K562 (cell line): ENCODE measurements around the gene BEST4. TPM values are rescaled to one million over a fixed set of nuclear protein-coding genes. Genes with fewer than 3 reads are reported as not detected.
A peak's percentile ranks its signal among the peaks of the same experiment; 100 is the strongest.

ENCODE experiments used
- ATAC-seq: fragments of 200-7000 bp; cut with Tn5 transposase; 3 replicates; pipeline ENCODE4 v1.9.1; 2020; ENCODE audit warnings: moderate library complexity
- BruUV-seq: library from RNA; stranded (reverse); fragments of 400-500 nt; replicated peaks from 2 replicates; lab custom pipeline; 2021; lab: Mats Ljungman, UMichigan
- CTCF ChIA-PET: fragments of 300-600 bp; formaldehyde crosslinking; extraction: SDS; loops from one replicate; lab custom pipeline; 2021; ENCODE audit warnings: low intra/inter-chr PET ratio; lab: Yijun Ruan, JAX
- POLR2A ChIA-PET: fragments of 300-600, 350-650 bp; sonication (Branson Sonifier 250); formaldehyde crosslinking; extraction: SDS; loops from one replicate; lab custom pipeline; 2021; ENCODE audit warnings: antibody characterized with exemption, inconsistent platforms; lab: Yijun Ruan, JAX
- DNase-seq, 4 experiments: peaks; one replicate each; pipeline versions ENCODE4 v3.0.0 to v3.0.0-alpha.2; 2011 to 2018; ENCODE audit warnings: low spot score in 3 of 4, mixed read lengths in 3 of 4; ENCODE audit errors: extremely low read depth in 1 of 4
- FAIRE-seq: peaks from 2 replicates; lab custom pipeline; 2011; peaks lifted over from hg19 to GRCh38; lab: Jason Lieb, UNC
- H2AFZ ChIP-seq: 2 replicates; pipeline ENCODE4 v1.6.0; 2011; ENCODE audit warnings: low read depth, low read length, control low read depth, inconsistent platforms
- H3K27ac ChIP-seq: fragments of 200-600 bp; 3 replicates; pipeline ENCODE4 v1.8.0; 2011; ENCODE audit warnings: low read depth, mild to moderate bottlenecking, control low read depth, inconsistent platforms, low read length, moderate library complexity, mixed read lengths; ENCODE audit errors: extremely low read depth
- H3K27me3 ChIP-seq, 2 experiments: fragments of 300-600 bp in 1 of 2; 2 replicates in 1 of 2; 3 replicates in 1 of 2; pipeline versions ENCODE4 v1.6.0 to v1.8.0; 2011; ENCODE audit warnings: inconsistent platforms in 2 of 2, low read length in 2 of 2, mild to moderate bottlenecking in 1 of 2, mixed read lengths in 1 of 2, moderate library complexity in 1 of 2; ENCODE audit not compliant: control insufficient read depth in 2 of 2, insufficient read depth in 2 of 2
- H3K36me3 ChIP-seq: fragments of 300-600 bp; 3 replicates; pipeline ENCODE4 v1.8.0; 2011; ENCODE audit warnings: mild to moderate bottlenecking, low read length, inconsistent platforms; ENCODE audit not compliant: control insufficient read depth, insufficient read depth
- H3K4me1 ChIP-seq, 2 experiments: fragments of 200-600 bp in 1 of 2; replicated peaks in 1 of 2; 2 replicates in 1 of 2; 3 replicates in 1 of 2; pipeline versions ENCODE4 v1.5.1 to v1.8.0; 2011; ENCODE audit warnings: inconsistent platforms in 2 of 2, low read length in 2 of 2, mild to moderate bottlenecking in 1 of 2, mixed read lengths in 1 of 2, moderate library complexity in 1 of 2; ENCODE audit not compliant: control insufficient read depth in 2 of 2, insufficient read depth in 2 of 2
- H3K4me2 ChIP-seq: 2 replicates; pipeline ENCODE4 v1.6.1; 2011; ENCODE audit warnings: low read length, control low read depth, inconsistent platforms, mixed read lengths; ENCODE audit not compliant: insufficient read depth
- H3K4me3 ChIP-seq: fragments of 200-600 bp; sonication (generic), shearing (Covaris generic); 2 replicates; pipeline ENCODE4 v1.5.1; 2016; ENCODE audit warnings: control low read depth, inconsistent platforms
- H3K79me2 ChIP-seq: fragments of 200-600 bp; 3 replicates; pipeline ENCODE4 v1.8.0; 2011; ENCODE audit warnings: low read length, inconsistent platforms; ENCODE audit not compliant: control insufficient read depth, insufficient read depth
- H3K9ac ChIP-seq, 2 experiments: 2 replicates each; pipeline versions ENCODE4 v1.6.0 to v1.6.1; 2011; ENCODE audit warnings: low read depth in 2 of 2, low read length in 2 of 2, control low read depth in 1 of 2, inconsistent platforms in 1 of 2, mild to moderate bottlenecking in 1 of 2, mixed read lengths in 1 of 2; ENCODE audit not compliant: insufficient read depth in 1 of 2
- H3K9me1 ChIP-seq: one replicate; pipeline ENCODE4 v1.6.0; 2011; ENCODE audit warnings: inconsistent platforms, mild to moderate bottlenecking, low read length, moderate library complexity; ENCODE audit not compliant: control insufficient read depth, insufficient read depth
- H3K9me3 ChIP-seq: replicated peaks from 2 replicates; pipeline ENCODE4 v1.5.1; 2011; ENCODE audit warnings: low read depth, low read length, inconsistent platforms; ENCODE audit not compliant: control insufficient read depth, insufficient read depth
- H4K20me1 ChIP-seq: replicated peaks from 2 replicates; pipeline ENCODE4 v1.6.1; 2011; ENCODE audit warnings: low read length, inconsistent platforms, mixed read lengths; ENCODE audit not compliant: control insufficient read depth, insufficient read depth
- FOXJ2 ChIP-seq: fragments of 200-800 bp; sonication (Bioruptor generic); IDR thresholded peaks from 2 replicates; pipeline ENCODE4 v1.6.1; 2016; ENCODE audit warnings: missing genetic modification characterization, missing compliant biosample characterization
- MITF ChIP-seq: IDR thresholded peaks from 2 replicates; pipeline ENCODE4 v1.6.1; 2014; ENCODE audit warnings: antibody characterized with exemption
- PRDM10 ChIP-seq: fragments of 450-650 bp; IDR thresholded peaks from 2 replicates; pipeline ENCODE4 v1.6.1; 2018; ENCODE audit not compliant: partially characterized antibody
- SREBF1 ChIP-seq: fragments of 150-350 bp; IDR thresholded peaks from 2 replicates; pipeline ENCODE4 v1.6.1; 2014; ENCODE audit warnings: antibody characterized with exemption, low read depth, low read length, borderline replicate concordance
- TCF3 ChIP-seq: sonication (generic); formaldehyde crosslinking; IDR thresholded peaks from 2 replicates; pipeline ENCODE4 v1.4.0; 2020; ENCODE audit warnings: mild to moderate bottlenecking, missing genetic modification reagents
- WGBS: fragments of 100-300 bp; shearing (Covaris generic); methylation state at CpG from one replicate; pipeline ENCODE4 v1.1.6; 2016; ENCODE audit warnings: low coverage, mixed read lengths; ENCODE audit not compliant: insufficient coverage; ENCODE audit errors: missing lambda C conversion rate; 5-methylcytosine and 5-hydroxymethylcytosine counted together
- in situ Hi-C: fragments of 300-500 bp; cut with MboI; formaldehyde crosslinking; loops from 4 replicates; pipeline ENCODE4 v1.15.0; 2018; ENCODE audit warnings: inconsistent platforms, mixed read lengths
- intact Hi-C: fragments of 100-400 bp; cut with micrococcal nuclease; formaldehyde crosslinking; loops from 2 replicates; pipeline ENCODE4 v1.14.2; 2022
- polyA plus RNA-seq, 8 experiments: library from polyadenylated mRNA; depleted of rRNA in 4 of 8; stranded (reverse) in 5 of 8; unstranded in 3 of 8; fragments of >200 nt; fragmentation: Nextera tagmentation in 2 of 8; fragmentation: Illumina TruSeq in 1 of 8; extraction: Ambion mirVana in 2 of 8; extraction: Trizol in 1 of 8; gene quantifications; 2 replicates each; pipeline versions ENCODE4 v1.2.1 to v1.2.3, GENCODE V29; 2011 to 2014; ENCODE audit warnings: inconsistent platforms in 1 of 8, missing spikeins in 1 of 8
- total RNA-seq, 7 experiments: library from RNA; depleted of rRNA in 6 of 7; stranded (reverse); fragments of >200 nt in 6 of 7; fragmentation: Illumina TruSeq in 2 of 7; extraction: Trizol in 2 of 7; gene quantifications; 2 replicates each; pipeline versions ENCODE4 v1.2.1 to v1.2.3, GENCODE V29; 2011 to 2021; ENCODE audit warnings: low replicate concordance in 1 of 7

Gene BEST4
- total and polyA plus RNA-seq, 9 of the 15 experiments (the other 6 are each of a cell fraction or from before 2014, with no cell fraction given): 0.07 to 0.11 TPM; not detected in 7

GRCh38 chr1:44735992-44736391, 52.0 kb downstream of the BEST4 start:
- TF ChIP-seq TCF3 (no peak), FOXJ2 (tag) (no peak), MITF (no peak)
- Histone ChIP-seq H3K9ac (no peak overlapping the region), H3K27ac (no peak overlapping the region), H3K4me3 (no peak overlapping the region), H3K9me3 (no peaks in the 10 kb centered on the region), H2AFZ (no peak overlapping the region), H3K4me1 (peaks cover 12 to 17% of the 10 kb centered on the region in 2 experiments), H3K4me2 (no peak overlapping the region), H3K79me2 (peaks cover 16% of the 10 kb centered on the region), H3K27me3 (no peaks in the 10 kb centered on the region), H3K36me3 (peaks cover 3% of the 10 kb centered on the region; the same call in 2 of the 3 replicates), H4K20me1 (no peaks in the 10 kb centered on the region), H3K9me1 (no peaks in the 10 kb centered on the region)
- ChIA-PET CTCF (no interaction called here), POLR2A (interaction anchor here (0.7 to 9.5 kb wide), 12 partner anchors 8 to 84 kb away, joined by 3 to 328 read pairs (median 4); partner anchors contain the start of gene RPS8)
- no TSS peak for BruUV-seq
- intact Hi-C loops (no loop called here), in situ Hi-C loops (no loop called here)
- no peak for ATAC-seq
- FAIRE-seq: no peak
- 100% methylated on average over 1 of the region's 1 CpG for WGBS
- no peak for DNase-seq

- Histone ChIP-seq H3K9me3 (no peaks in the 10 kb centered on the region), H3K4me1 (peaks cover 16 to 20% of the 10 kb centered on the region in 2 experiments), H3K36me3 (no peaks in the 10 kb centered on the region), H3K9me1 (no peaks in the 10 kb centered on the region), H2AFZ (peak overlapping the region; percentile 69), H3K79me2 (no peaks in the 10 kb centered on the region), H3K4me2 (no peak overlapping the region), H3K4me3 (no peak overlapping the region), H3K27ac (no peak overlapping the region), H3K9ac (no peak overlapping the region), H4K20me1 (no peaks in the 10 kb centered on the region), H3K27me3 (no peaks in the 10 kb centered on the region)
- ATAC-seq (no peak), FAIRE-seq (no peak), DNase-seq (no peak)
- in situ Hi-C loops (loop anchor here (5.0 kb wide), 1 partner anchor 89 kb away; no protein-coding TSS in a partner anchor), intact Hi-C loops (loop anchor here (5.0 kb wide), 2 partner anchors 569 to 759 kb away; partner anchors contain the start of gene TESK2)
- CTCF ChIA-PET: no interaction called here
- BruUV-seq: no TSS peak
- TF ChIP-seq PRDM10 (peak; percentile 64), SREBF1 (no peak)
- POLR2A ChIA-PET: interaction anchor here (1.0 to 9.5 kb wide), 3 partner anchors 13 to 86 kb away, joined by 3 to 328 read pairs (median 106); no protein-coding TSS in a partner anchor
- WGBS: 54% methylated on average over 1 of the region's 1 CpG
Measured at GRCh38 chr1:44733784-44734183, 54.2 kb downstream of the BEST4 start.
